T47D (cell line): ENCODE results near the gene HOXD4.

ENCODE experiments used
- DNase-seq, 2 experiments: peaks; one replicate each; pipeline versions ENCODE4 v3.0.0 to v3.0.0-alpha.2; 2011 to 2012; ENCODE audit warnings: low read depth in 1 of 2, low spot score in 1 of 2
- JUND ChIP-seq: IDR thresholded peaks from 2 replicates; pipeline ENCODE4 v1.6.1; 2012; ENCODE audit warnings: low read depth
- in situ Hi-C: cut with HindIII; loops from 2 replicates; pipeline ENCODE4 v1.10.0; 2016; ENCODE audit warnings: low sequenced_read_pairs, low pct_unique_long_range_greater_than_20kb

The HOXD4 gene

GRCh38 chr2:176152350-176153181 is 1.2 kb downstream of the HOXD4 start:
- no peak for TF ChIP-seq JUND
- no peak for DNase-seq
- in situ Hi-C loops = no loop called here

- in situ Hi-C loops = no loop called here
- DNase-seq = no peak
- TF ChIP-seq JUND = no peak
These were observed 3.4 kb downstream of the HOXD4 start for GRCh38 chr2:176154576-176155252.

- no peak for TF ChIP-seq JUND
- DNase-seq = no peak
These were observed 4.2 kb downstream of the HOXD4 start for GRCh38 chr2:176155356-176156044.

GRCh38 chr2:176156301-176156806 is 5.0 kb downstream of the HOXD4 start:
- no peak for DNase-seq
- TF ChIP-seq JUND = no peak
- in situ Hi-C loops = no loop called here

More at GRCh38 chr2:176155356-176156044, 4.2 kb downstream of the HOXD4 start:
- in situ Hi-C loops = no loop called here

GRCh38 chr2:176156807-176157498 is 5.6 kb downstream of the HOXD4 start, which contains the start of gene HOXD3:
Gene HOXD3 (plus strand): TSS chr2:176157307. CDS start chr2:176169115, 11,808 bp downstream.
- in situ Hi-C loops = no loop called here
- DNase-seq = no peak
- TF ChIP-seq JUND = no peak

- TF ChIP-seq JUND = no peak
- in situ Hi-C loops = no loop called here
- no peak for DNase-seq
These were observed 6.3 kb downstream of the HOXD4 start for GRCh38 chr2:176157499-176158185.

GRCh38 chr2:176158186-176158591 is 6.8 kb downstream of the HOXD4 start:
- no peak for TF ChIP-seq JUND
- in situ Hi-C loops = no loop called here
- DNase-seq = no peak

- TF ChIP-seq JUND = no peak
- in situ Hi-C loops = no loop called here
- DNase-seq = no peak
These were observed 7.7 kb downstream of the HOXD4 start for GRCh38 chr2:176158855-176159662.

- TF ChIP-seq JUND = no peak
- in situ Hi-C loops = no loop called here
- no peak for DNase-seq
These were observed 8.4 kb downstream of the HOXD4 start for GRCh38 chr2:176159663-176160250.

- no peak for TF ChIP-seq JUND
- in situ Hi-C loops = no loop called here
- no peak for DNase-seq
These were observed 9.1 kb downstream of the HOXD4 start for GRCh38 chr2:176160251-176160985.
